ENCODE measurements around the gene COQ4. TPM values are rescaled to one million over a fixed set of nuclear protein-coding genes. Genes with fewer than 3 reads are reported as not detected.

The COQ4 gene
- total and polyA plus RNA-seq, 2 experiments from 2014 or later: 35.3 to 37.0 TPM

DNA sequence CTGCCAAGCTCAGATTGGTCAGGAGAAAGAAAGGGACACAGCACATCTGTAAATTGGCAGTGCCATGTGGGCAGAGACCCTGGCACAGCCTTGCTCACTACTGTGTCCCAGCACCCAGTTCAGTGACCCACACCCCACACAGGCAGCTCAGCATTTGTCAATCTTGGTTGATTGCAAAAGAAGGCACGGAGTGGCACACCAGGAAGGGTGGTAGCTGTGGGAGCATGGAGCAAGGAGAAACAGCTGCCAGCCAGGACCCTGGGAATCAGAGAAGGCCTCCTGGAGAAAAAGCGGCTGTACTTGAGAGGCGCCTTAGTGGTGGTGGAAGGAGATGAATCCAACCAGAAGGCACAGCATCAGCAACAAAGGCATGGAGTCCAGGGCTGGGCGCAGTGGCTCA lies 21.2 kb downstream of the COQ4 start:
- Histone ChIP-seq H3K4me3 (no peak overlapping the region), H3K9me2 (ENCODE audit: insufficient read depth) (no peaks in the 10 kb centered on the region), H3K36me3 (ENCODE audit: insufficient read depth) (0 out of 2 replicates have a peak, but pooled peaks cover 4% of the 10 kb centered on the region), H2AFZ (no peak overlapping the region), H3K27me3 (ENCODE audit: insufficient read depth) (no peaks in the 10 kb centered on the region), H3K4me1 (ENCODE audit: insufficient read depth) (no peaks in the 10 kb centered on the region), H3F3A (replicated peaks; ENCODE audit: low read depth) (peaks cover 15% of the 10 kb centered on the region), H3K27ac (ENCODE audit: low read depth) (no peak overlapping the region), H3K79me2 (replicated peaks; ENCODE audit: insufficient read depth) (no peaks in the 10 kb centered on the region), H4K20me1 (replicated peaks; ENCODE audit: insufficient read depth) (peaks cover 6% of the 10 kb centered on the region; the same call in 1 of the 2 replicates), H3K4me2 (no peak overlapping the region)
- no peak for DNase-seq (ENCODE audit: low spot score)
- Mint-ChIP-seq H3K27ac (no peak overlapping the region), H3K4me3 (no peak overlapping the region), H3K27me3 (ENCODE audit: insufficient read depth, low read depth, poor library complexity) (peaks cover 15% of the 10 kb centered on the region), H3K4me1 (peaks cover 4% of the 10 kb centered on the region), H3K36me3 (ENCODE audit: low read depth) (peaks cover 10% of the 10 kb centered on the region; the same call in 2 of the 3 replicates), H3K9me3 (0 out of 3 replicates have a peak, but pooled peaks cover 3% of the 10 kb centered on the region)
- TF ChIP-seq POLR2AphosphoS5 (IDR thresholded peaks at IDR 0.05; ENCODE audit: low read depth) (no peak), ZNF114 (CRISPR knock-in tag; IDR thresholded peaks at IDR 0.05) (no peak), JUNB (IDR thresholded peaks at IDR 0.05; ENCODE audit: unreplicated experiment) (no peak), NANOG (IDR thresholded peaks at IDR 0.05; ENCODE audit: borderline replicate concordance) (no peak), EZH2phosphoT487 (IDR thresholded peaks at IDR 0.05; ENCODE audit: unreplicated experiment) (no peak), EZH2 (IDR thresholded peaks at IDR 0.05; ENCODE audit: low read depth, unreplicated experiment) (no peak), STAT1 (IDR thresholded peaks at IDR 0.05; ENCODE audit: unreplicated experiment) (no peak), CREB1 (CRISPR knock-in tag; IDR thresholded peaks at IDR 0.05; ENCODE audit: low read depth) (no peak), ZNF331 (CRISPR knock-in tag; IDR thresholded peaks at IDR 0.05; ENCODE audit: low read depth) (no peak)
- TF ChIP-seq, protein P1, sequence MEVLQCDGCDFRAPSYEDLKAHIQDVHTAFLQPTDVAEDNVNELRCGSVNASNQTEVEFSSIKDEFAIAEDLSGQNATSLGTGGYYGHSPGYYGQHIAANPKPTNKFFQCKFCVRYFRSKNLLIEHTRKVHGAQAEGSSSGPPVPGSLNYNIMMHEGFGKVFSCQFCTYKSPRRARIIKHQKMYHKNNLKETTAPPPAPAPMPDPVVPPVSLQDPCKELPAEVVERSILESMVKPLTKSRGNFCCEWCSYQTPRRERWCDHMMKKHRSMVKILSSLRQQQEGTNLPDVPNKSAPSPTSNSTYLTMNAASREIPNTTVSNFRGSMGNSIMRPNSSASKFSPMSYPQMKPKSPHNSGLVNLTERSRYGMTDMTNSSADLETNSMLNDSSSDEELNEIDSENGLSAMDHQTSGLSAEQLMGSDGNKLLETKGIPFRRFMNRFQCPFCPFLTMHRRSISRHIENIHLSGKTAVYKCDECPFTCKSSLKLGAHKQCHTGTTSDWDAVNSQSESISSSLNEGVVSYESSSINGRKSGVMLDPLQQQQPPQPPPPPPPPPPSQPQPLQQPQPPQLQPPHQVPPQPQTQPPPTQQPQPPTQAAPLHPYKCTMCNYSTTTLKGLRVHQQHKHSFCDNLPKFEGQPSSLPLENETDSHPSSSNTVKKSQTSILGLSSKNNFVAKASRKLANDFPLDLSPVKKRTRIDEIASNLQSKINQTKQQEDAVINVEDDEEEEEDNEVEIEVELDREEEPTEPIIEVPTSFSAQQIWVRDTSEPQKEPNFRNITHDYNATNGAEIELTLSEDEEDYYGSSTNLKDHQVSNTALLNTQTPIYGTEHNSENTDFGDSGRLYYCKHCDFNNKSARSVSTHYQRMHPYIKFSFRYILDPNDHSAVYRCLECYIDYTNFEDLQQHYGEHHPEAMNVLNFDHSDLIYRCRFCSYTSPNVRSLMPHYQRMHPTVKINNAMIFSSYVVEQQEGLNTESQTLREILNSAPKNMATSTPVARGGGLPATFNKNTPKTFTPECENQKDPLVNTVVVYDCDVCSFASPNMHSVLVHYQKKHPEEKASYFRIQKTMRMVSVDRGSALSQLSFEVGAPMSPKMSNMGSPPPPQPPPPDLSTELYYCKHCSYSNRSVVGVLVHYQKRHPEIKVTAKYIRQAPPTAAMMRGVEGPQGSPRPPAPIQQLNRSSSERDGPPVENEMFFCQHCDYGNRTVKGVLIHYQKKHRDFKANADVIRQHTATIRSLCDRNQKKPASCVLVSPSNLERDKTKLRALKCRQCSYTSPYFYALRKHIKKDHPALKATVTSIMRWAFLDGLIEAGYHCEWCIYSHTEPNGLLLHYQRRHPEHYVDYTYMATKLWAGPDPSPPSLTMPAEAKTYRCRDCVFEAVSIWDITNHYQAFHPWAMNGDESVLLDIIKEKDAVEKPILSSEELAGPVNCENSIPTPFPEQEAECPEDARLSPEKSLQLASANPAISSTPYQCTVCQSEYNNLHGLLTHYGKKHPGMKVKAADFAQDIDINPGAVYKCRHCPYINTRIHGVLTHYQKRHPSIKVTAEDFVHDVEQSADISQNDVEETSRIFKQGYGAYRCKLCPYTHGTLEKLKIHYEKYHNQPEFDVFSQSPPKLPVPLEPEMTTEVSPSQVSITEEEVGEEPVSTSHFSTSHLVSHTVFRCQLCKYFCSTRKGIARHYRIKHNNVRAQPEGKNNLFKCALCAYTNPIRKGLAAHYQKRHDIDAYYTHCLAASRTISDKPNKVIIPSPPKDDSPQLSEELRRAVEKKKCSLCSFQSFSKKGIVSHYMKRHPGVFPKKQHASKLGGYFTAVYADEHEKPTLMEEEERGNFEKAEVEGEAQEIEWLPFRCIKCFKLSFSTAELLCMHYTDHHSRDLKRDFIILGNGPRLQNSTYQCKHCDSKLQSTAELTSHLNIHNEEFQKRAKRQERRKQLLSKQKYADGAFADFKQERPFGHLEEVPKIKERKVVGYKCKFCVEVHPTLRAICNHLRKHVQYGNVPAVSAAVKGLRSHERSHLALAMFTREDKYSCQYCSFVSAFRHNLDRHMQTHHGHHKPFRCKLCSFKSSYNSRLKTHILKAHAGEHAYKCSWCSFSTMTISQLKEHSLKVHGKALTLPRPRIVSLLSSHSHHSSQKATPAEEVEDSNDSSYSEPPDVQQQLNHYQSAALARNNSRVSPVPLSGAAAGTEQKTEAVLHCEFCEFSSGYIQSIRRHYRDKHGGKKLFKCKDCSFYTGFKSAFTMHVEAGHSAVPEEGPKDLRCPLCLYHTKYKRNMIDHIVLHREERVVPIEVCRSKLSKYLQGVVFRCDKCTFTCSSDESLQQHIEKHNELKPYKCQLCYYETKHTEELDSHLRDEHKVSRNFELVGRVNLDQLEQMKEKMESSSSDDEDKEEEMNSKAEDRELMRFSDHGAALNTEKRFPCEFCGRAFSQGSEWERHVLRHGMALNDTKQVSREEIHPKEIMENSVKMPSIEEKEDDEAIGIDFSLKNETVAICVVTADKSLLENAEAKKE (CRISPR knock-in tag; IDR thresholded peaks at IDR 0.05): no peak
- TF ChIP-seq, protein P2, sequence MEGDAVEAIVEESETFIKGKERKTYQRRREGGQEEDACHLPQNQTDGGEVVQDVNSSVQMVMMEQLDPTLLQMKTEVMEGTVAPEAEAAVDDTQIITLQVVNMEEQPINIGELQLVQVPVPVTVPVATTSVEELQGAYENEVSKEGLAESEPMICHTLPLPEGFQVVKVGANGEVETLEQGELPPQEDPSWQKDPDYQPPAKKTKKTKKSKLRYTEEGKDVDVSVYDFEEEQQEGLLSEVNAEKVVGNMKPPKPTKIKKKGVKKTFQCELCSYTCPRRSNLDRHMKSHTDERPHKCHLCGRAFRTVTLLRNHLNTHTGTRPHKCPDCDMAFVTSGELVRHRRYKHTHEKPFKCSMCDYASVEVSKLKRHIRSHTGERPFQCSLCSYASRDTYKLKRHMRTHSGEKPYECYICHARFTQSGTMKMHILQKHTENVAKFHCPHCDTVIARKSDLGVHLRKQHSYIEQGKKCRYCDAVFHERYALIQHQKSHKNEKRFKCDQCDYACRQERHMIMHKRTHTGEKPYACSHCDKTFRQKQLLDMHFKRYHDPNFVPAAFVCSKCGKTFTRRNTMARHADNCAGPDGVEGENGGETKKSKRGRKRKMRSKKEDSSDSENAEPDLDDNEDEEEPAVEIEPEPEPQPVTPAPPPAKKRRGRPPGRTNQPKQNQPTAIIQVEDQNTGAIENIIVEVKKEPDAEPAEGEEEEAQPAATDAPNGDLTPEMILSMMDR (conservative IDR thresholded peaks at IDR 0.05; ENCODE audit: low read depth in 2 of 2): no peak
- TF ChIP-seq, protein P3, sequence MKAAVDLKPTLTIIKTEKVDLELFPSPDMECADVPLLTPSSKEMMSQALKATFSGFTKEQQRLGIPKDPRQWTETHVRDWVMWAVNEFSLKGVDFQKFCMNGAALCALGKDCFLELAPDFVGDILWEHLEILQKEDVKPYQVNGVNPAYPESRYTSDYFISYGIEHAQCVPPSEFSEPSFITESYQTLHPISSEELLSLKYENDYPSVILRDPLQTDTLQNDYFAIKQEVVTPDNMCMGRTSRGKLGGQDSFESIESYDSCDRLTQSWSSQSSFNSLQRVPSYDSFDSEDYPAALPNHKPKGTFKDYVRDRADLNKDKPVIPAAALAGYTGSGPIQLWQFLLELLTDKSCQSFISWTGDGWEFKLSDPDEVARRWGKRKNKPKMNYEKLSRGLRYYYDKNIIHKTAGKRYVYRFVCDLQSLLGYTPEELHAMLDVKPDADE (IDR thresholded peaks at IDR 0.05): no peak
- TF ChIP-seq, protein P4, sequence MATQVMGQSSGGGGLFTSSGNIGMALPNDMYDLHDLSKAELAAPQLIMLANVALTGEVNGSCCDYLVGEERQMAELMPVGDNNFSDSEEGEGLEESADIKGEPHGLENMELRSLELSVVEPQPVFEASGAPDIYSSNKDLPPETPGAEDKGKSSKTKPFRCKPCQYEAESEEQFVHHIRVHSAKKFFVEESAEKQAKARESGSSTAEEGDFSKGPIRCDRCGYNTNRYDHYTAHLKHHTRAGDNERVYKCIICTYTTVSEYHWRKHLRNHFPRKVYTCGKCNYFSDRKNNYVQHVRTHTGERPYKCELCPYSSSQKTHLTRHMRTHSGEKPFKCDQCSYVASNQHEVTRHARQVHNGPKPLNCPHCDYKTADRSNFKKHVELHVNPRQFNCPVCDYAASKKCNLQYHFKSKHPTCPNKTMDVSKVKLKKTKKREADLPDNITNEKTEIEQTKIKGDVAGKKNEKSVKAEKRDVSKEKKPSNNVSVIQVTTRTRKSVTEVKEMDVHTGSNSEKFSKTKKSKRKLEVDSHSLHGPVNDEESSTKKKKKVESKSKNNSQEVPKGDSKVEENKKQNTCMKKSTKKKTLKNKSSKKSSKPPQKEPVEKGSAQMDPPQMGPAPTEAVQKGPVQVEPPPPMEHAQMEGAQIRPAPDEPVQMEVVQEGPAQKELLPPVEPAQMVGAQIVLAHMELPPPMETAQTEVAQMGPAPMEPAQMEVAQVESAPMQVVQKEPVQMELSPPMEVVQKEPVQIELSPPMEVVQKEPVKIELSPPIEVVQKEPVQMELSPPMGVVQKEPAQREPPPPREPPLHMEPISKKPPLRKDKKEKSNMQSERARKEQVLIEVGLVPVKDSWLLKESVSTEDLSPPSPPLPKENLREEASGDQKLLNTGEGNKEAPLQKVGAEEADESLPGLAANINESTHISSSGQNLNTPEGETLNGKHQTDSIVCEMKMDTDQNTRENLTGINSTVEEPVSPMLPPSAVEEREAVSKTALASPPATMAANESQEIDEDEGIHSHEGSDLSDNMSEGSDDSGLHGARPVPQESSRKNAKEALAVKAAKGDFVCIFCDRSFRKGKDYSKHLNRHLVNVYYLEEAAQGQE (IDR thresholded peaks at IDR 0.05; ENCODE audit: unreplicated experiment): no peak
- ATAC-seq: no peak
